CD4-positive, alpha-beta T cell treated with Interleukin-6 for 4 hours (primary cell): Measurements from ENCODE around the gene BNIP3.

Experiments used
- DNase-seq: peaks from one replicate; pipeline ENCODE4 v3.0.0-alpha.2; 2020; ENCODE audit warnings: mixed read lengths

BNIP3 gene, protein sequence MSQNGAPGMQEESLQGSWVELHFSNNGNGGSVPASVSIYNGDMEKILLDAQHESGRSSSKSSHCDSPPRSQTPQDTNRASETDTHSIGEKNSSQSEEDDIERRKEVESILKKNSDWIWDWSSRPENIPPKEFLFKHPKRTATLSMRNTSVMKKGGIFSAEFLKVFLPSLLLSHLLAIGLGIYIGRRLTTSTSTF

DNA sequence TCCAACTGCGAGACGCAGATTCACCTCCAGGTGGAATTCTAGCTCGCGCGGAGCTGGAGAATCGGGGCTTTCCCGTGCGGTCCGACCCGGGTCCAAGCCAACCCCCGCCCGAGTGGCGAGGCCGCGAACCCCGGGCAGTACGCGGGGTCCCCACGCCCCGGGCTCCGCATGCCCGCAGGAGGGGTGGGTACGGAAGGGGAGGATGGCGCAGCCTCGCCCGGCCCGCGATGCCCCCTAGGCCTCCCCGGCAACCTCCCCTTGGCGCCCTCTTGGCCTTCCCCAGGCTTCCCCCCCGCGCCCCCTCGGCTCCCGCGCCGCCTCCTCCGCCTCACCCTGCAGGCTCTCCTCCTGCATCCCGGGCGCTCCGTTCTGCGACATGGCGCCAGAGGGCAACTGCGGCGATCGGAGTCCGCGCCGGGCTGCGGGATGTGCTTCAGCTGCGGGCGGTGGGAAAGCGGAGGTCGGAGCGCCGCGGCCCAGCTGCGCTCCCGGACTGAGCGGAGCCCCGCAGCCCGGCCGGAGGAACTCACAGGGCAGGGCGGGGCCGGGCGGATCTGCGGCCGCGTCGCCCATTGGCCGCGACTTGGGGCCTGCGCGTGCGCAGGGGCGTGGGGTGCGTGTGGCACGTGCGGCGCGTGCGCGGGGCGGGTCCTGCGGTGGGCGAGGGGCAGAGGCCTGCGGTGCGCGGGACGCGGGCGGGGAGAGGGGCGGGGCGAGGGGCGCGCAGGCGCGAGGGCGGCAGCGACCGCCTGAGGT lies at the start of gene BNIP3:
TSS of gene BNIP3 (minus strand) at position 495 of the 756 bp plus-strand sequence. CDS start at position 378, 117 bp downstream.
- DNase-seq: peak; percentile 99

- DNase-seq: no peak
Observed at GRCh38 chr10:132030898-132031463, 49.3 kb upstream of the BNIP3 start.

- DNase-seq: no peak
Observed at GRCh38 chr10:132028706-132029105, 47.0 kb upstream of the BNIP3 start.

- no peak for DNase-seq
Observed at GRCh38 chr10:132027423-132027983, 45.8 kb upstream of the BNIP3 start.

DNA sequence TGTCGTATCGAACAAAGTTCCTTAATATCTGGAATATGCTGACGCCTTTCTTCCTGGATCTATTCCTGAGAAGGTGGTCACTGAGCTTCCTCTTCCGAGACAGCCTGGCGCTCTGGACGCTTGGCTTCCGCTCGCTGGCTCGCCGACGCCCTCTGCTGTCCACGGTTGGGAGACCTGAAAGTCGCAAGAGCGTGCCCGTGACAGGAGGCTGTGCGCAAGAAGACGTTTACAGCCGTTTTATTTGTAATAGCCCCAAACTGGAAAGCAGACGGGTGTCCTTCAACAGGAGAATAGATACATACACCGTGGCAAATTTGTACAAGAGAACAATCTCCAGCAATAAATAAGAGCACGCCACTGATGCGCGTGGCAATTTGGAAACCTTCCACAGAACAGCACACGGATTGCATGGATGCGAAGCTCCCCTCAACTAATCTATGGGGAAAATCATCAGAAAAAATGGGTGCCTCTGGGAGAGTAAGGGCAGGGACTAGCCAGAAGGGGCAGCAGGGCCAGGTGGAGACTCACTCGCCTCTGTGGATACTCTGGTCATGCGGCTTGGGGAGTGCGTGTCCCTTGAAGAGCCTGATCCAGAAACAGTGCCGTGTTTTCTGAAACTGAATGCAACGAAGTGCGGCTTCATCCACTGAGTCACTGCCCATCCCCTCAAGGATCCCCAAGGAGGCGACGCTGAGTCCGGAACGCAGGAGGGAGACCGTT lies 41.5 kb upstream of the BNIP3 start:
- DNase-seq: peak; percentile 85

- no peak for DNase-seq
Observed at GRCh38 chr10:132022241-132022640, 40.5 kb upstream of the BNIP3 start.

- no peak for DNase-seq
Observed at GRCh38 chr10:132021504-132022143, 39.9 kb upstream of the BNIP3 start.

DNA sequence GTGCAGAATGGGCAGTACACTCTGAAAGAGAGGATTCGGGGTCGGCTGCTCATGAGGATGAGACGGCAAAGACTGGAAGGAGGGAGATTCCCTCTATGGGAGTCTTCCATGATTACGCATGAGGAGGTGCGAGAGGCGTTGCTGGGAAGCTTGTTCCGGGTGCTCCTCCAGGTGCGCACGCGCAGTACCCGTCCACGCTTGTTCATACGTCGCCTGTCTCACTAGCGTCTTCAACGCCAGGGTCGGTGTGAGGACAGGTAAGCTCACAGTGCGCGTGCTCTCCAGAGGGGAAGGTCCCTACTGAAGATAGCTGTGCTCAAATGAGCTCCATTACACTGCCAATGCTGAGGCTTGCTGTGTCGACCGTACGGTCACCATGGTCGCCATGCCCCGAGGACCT lies 39.3 kb upstream of the BNIP3 start:
- DNase-seq: no peak

- no peak for DNase-seq
Observed at GRCh38 chr10:132020456-132020855, 38.7 kb upstream of the BNIP3 start.

DNA sequence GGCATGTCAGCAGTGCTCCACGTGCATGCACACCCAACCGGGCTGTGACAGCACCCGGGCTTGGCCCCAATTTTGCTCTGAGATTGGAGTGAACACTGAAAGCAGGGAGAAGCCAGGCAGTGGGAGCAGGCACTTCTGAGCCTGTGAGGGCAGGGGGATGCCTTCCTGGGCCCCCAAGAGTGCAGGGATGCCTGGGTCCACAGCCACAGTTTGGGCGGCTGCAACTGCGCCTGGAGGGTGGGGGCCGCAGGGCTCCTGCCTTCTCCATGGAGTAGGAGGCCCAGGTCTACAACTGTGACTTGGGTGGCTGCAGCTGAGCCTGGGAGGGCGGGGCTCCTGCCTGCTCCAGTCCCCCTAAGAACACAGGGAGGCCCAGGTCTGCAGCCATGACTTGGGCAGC lies 37.6 kb upstream of the BNIP3 start:
- DNase-seq: no peak

GRCh38 chr10:132018446-132018845 lies 36.7 kb upstream of the BNIP3 start:
- DNase-seq: no peak

GRCh38 chr10:132016514-132016913 lies 34.8 kb upstream of the BNIP3 start:
- DNase-seq: no peak

DNA sequence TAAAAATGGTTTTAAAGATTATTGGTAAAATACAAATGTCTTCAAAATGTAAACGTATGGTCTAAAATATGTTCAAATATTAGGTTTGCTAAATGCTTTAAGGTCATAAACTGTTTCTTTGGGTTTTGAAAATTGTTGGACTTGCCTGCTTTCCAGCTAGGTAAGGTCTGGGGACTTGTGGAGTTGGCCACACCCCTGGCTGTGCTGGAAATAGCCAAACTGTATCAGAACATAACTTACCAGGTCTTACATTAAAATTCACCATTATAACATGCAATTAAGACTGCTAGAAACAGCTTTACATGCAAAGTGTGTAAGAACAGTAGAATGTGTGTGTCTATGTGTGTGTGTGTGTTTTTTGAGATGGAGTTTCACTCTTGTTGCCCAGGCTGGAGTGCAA lies 29.7 kb upstream of the BNIP3 start:
- DNase-seq: no peak

DNA sequence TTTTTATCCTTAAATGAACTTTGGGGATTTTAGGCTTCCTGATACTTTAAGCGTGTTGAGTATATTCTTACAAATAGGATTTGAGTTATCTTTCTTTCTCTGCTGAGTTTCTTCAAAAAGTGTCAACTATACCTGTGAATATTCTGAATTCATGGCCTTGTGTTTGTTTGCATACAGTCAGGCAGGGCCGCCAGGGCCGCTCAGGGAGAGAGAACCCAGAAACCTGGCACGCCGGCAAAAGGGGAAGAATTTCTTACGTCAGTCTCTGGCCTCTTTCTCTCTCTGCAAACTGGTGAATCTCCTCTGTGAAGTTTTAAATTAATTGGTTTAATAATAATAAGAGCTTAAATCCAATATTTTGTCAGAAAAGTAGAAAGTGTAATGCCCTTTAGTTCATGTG lies 29.3 kb upstream of the BNIP3 start:
- no peak for DNase-seq

DNA sequence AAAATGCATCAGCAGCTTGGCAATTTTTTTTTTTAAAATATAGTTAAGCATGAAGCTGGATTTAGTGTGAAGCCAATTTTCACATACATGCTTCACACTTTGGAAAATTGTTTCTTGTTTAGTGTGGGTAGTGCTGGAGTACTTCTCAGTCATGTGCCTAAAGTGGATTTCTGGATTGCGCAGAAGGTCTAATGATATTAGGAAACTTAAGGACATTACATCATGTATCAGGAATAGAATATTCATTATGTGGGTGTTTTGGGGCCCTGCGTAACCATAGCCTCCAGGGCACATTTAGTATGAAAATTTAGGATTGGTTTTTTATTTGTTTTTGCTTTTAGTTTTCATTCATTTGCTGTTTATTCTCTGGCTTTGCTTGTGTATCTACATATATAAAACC lies 28.8 kb upstream of the BNIP3 start:
- no peak for DNase-seq

DNA sequence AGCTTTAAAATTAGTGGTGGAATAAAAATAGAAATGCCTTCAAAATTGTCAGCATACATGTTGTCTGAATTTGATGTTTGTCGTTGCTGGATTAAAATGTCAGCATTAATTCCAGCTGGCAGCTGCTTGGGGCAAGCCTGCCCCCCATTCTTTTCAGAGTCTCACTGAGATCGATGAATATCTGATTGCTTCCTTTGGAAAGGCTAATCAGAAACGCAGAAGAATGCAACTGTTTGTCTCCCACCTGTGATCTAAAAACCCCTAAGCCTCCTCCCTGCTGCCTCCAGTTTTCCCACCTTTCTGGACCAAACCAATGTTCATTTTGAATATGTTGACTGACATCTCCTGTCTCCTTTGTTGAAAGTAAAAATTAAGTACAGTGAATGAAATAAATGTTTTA lies 27.9 kb upstream of the BNIP3 start:
- no peak for DNase-seq

GRCh38 chr10:132007681-132008080 lies 26.0 kb upstream of the BNIP3 start:
- DNase-seq: no peak

DNA sequence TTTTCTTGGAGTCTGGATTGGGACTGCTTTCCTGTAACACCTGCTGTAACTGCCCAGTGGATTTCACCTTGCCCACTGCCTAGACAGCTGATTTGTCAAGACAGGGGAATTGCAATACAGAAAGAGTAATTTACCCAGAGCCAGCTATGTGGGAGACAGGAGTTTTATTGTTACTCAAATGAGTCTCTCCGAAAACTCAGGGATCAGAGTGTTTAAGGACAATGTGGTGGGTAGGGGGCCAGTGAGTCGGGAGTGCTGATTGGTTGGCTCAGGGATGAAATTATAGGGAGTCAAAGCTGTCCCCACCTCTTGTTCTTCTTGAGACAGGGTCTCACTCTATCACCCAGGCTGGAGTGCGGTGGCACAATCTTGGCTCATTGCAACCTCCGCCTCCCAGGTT lies 25.2 kb upstream of the BNIP3 start:
- no peak for DNase-seq

- no peak for DNase-seq
Observed at GRCh38 chr10:132005147-132005546, 23.4 kb upstream of the BNIP3 start.

- no peak for DNase-seq
Observed at GRCh38 chr10:132004052-132004451, 22.3 kb upstream of the BNIP3 start.

- DNase-seq: no peak
Observed at GRCh38 chr10:132003282-132003924, 21.7 kb upstream of the BNIP3 start.

- no peak for DNase-seq
Observed at GRCh38 chr10:132002004-132002403, 20.3 kb upstream of the BNIP3 start.
